IPS-NIHi7 (cell line): ENCODE data around the gene GNB2.
A peak's percentile ranks its signal among the peaks of the same experiment; 100 is the strongest.
"Not testable (repeated sequence)": the region's sequence is repeated elsewhere in the genome, so short reads cannot be mapped to it uniquely, and the experiment has no call there.

Experiments
- DNase-seq: peaks from one replicate; pipeline ENCODE4 v3.0.0; 2012; ENCODE audit warnings: mixed read lengths; ENCODE audit errors: extremely low spot score

GNB2 gene

GRCh38 chr7:100694098-100694745 is 20.7 kb downstream of the GNB2 start, which contains the start of gene GIGYF1:
TSS of gene GIGYF1 (minus strand) at chr7:100694250. CDS start at chr7:100688238, 6,012 bp downstream.
- DNase-seq: peak; percentile 82

GRCh38 chr7:100696123-100696521 is 22.6 kb downstream of the GNB2 start:
- no peak for DNase-seq

- DNase-seq: no peak
Measured at GRCh38 chr7:100699018-100699417, 25.5 kb downstream of the GNB2 start.

GRCh38 chr7:100701089-100701488 is 27.5 kb downstream of the GNB2 start:
- DNase-seq: not testable (repeated sequence)

- DNase-seq: peak; percentile 92
Measured at GRCh38 chr7:100705320-100705752, 31.8 kb downstream of the GNB2 start.

GRCh38 chr7:100705753-100706671 is 32.5 kb downstream of the GNB2 start, which contains the start of gene POP7:
TSS of gene POP7 (plus strand) at chr7:100706121. CDS start at chr7:100706831, 710 bp downstream.
- peak; percentile 97 for DNase-seq

GRCh38 chr7:100706672-100707311 is 33.3 kb downstream of the GNB2 start:
- no peak for DNase-seq

- DNase-seq: no peak
Measured at GRCh38 chr7:100708395-100708794, 34.9 kb downstream of the GNB2 start.

- no peak for DNase-seq
Measured at GRCh38 chr7:100710452-100710851, 36.9 kb downstream of the GNB2 start.

- DNase-seq: no peak
Measured at GRCh38 chr7:100711369-100711768, 37.8 kb downstream of the GNB2 start.

GRCh38 chr7:100714725-100715124 is 41.2 kb downstream of the GNB2 start:
- no peak for DNase-seq

- DNase-seq: not testable (repeated sequence)
Measured at GRCh38 chr7:100717073-100717472, 43.5 kb downstream of the GNB2 start.

- no peak for DNase-seq
Measured at GRCh38 chr7:100719523-100720278, 46.2 kb downstream of the GNB2 start.

- DNase-seq: no peak
Measured at GRCh38 chr7:100720279-100720670, 46.7 kb downstream of the GNB2 start, which contains the start of gene EPO. TSS of gene EPO (plus strand) at chr7:100720468. CDS start at chr7:100720981, 513 bp downstream.

- peak; percentile 23 for DNase-seq
Measured at GRCh38 chr7:100720671-100721504, 47.3 kb downstream of the GNB2 start.

GRCh38 chr7:100721505-100721812 is 47.9 kb downstream of the GNB2 start:
- no peak for DNase-seq

- no peak for DNase-seq
Measured at GRCh38 chr7:100722480-100723212, 49.1 kb downstream of the GNB2 start.

- DNase-seq: no peak
Measured at GRCh38 chr7:100723732-100724275, 50.3 kb downstream of the GNB2 start.

- not testable (repeated sequence) for DNase-seq
Measured at GRCh38 chr7:100724364-100724763, 50.8 kb downstream of the GNB2 start.
